ENCODE results near the gene CAMSAP2.
"Not testable (repeated sequence)": the region's sequence is repeated elsewhere in the genome, so short reads cannot be mapped to it uniquely, and the experiment has no call there.

The CAMSAP2 gene

GRCh38 chr1:200786788-200787187 lies 48.1 kb downstream of the CAMSAP2 start:
- DNase-seq, result no peak

DNA sequence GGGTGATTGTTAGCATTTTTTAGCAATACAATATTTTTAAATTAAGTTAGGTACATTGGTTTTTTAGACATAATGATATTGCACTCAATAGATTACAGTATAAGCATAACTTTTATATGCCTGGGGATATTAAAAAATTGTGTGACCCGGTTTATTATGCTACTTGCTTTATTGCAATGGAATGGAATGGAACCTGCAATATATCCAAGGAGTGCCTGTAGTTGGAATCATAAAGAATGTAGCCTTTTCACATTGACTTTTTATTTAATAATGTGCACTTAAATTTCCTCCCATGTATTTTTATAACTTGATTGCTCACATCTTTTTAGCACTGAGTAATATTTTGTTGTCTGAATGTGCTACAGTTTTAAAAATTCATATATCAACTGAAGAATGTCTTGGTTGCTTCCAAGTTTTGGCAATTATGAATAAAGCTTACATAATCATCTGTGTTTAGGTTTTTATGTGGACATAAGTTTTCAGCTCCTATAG lies 49.2 kb downstream of the CAMSAP2 start:
- no peak for DNase-seq

GRCh38 chr1:200791012-200791411 lies 52.3 kb downstream of the CAMSAP2 start:
- not testable (repeated sequence) for DNase-seq

DNA sequence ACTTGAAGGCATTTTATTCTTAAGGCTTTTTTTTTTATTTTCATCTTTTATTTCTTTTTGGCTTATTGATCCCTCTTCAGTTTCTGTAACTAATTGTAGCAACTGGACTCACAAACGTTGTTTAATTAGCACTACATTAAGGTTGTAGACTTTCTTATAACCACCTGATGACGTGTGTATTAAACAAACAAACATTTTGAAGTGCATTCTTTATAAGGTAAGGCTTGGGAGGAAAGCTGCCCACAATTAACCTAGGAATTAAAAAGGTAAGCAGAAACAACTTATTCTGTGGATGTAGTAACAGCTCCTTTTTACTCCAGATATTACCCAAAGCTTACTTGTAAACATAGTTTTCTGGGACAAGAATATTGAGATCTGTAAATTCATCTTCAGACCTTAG lies 55.0 kb downstream of the CAMSAP2 start:
- no peak for DNase-seq

DNA sequence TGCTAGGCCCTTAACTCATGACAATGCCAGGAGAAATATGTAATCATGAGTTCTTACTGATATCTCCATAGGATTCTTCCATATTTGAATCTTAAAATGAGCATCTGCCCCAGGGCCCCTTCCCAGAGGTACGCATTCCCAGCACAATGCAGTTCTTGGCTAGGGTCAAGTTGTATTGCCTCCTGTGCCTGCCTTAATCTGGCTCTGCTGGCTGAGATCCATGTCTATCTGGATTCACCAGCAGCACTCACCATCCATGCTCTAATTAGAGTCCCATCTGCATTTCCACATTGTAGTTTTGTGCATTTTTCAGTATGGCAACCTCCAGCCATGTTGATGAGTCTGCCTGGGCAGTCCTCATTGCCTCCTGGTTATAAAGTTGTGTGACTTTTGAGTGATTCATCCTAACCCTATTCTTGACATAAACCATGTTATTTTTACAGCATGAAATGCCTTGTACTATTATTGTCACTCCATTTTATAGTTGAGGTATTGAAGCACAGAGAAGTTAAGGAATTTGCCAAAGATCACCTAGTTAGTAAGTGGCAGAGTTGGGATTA lies 55.9 kb downstream of the CAMSAP2 start:
- DNase-seq, result no peak

DNA sequence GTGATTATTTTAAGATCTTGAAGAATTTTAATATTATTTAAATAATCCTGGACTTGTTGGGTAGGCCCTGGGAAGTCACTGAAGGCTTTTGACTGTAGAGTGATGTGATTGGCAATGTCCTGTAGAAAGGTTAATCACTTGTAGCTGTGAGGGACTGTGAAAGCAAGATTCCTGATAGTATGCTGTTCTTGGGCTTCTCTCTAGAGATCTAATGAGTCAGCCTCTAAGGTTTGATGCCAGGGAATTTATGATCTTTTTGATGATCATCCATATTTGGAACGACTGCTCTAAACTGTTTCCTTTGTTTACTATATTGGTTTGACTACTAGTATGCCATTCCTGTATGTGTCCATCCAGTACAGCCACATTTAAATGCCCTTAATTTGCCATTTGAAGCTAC lies 56.5 kb downstream of the CAMSAP2 start:
- no peak for DNase-seq

GRCh38 chr1:200802042-200802441 lies 63.3 kb downstream of the CAMSAP2 start:
- DNase-seq, result no peak

DNA sequence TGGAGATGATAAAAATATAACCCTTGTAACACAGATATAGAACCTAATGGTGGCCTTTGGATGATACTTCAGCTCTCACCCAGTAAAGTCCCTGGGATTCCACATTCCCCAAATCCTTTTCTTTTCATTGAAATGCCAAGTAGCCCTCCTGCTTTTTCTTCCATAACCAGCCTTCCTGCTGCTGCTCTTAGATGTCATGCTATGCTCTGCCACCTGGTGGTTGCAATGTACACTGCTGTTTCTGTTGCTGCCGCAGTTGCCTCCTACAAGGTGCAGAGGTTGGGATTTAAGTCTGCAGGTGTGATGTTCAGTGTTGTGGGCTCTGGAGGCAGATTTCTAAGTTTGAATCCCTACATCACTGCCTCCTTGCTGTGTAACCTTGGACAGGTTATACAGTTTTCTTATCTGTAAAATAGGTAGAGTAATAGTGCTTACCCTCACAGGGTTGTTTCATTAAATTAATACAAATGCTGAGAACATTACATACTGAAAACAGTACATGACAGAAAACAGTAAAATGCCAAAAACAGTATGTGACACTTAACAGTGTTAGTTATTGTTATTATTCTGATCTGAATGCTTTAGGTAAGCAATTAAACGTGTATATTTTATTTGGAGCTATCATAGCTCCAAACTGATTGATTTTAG lies 64.3 kb downstream of the CAMSAP2 start:
- peak; percentile 88 for DNase-seq

GRCh38 chr1:200805719-200806118 lies 67.0 kb downstream of the CAMSAP2 start:
- DNase-seq, result no peak

GRCh38 chr1:200808846-200809245 lies 70.2 kb downstream of the CAMSAP2 start:
- DNase-seq, result no peak

- DNase-seq, result no peak
Measured at GRCh38 chr1:200811704-200812103, 73.0 kb downstream of the CAMSAP2 start.

DNA sequence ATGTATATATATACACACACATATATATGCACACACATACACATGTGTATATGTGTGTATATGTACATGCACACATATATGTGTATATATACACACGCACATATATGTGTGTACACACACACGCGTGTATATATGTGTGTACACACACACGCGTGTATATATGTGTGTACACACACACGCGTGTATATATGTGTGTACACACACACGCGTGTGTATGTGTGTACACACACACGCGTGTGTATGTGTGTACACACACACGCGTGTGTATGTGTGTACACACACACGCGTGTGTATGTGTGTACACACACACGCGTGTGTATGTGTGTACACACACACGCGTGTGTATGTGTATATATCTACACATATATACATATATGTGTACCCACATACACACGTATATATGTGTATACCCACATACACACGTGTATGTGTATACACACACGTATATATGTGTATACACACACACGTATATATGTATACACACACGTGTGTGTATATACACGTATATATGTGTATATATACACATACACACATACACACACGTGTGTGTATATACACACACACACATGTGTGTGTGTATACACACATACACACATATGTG lies 78.0 kb downstream of the CAMSAP2 start:
- DNase-seq, result not testable (repeated sequence)

- no peak for DNase-seq
Measured at GRCh38 chr1:200818248-200818647, 79.6 kb downstream of the CAMSAP2 start.

- DNase-seq, result no peak
Measured at GRCh38 chr1:200819726-200820125, 81.0 kb downstream of the CAMSAP2 start.

DNA sequence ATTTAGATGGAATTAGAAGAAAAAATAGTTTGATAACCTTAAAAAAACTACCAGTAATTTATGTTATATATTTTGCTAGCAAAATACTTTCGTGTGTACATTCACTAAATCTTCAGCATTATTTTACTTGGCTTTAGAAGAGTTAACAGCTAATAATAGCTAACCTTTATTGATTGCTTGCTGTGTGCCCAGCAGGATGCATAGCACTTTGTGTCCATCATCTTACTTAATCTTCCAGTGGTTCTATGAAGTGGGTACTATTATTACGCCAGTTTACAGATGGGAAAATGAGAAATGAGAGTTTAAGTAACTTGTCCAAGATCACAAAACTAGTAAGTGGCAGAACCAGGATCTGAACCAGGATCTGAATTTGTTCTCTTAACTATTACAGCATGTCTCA lies 92.4 kb downstream of the CAMSAP2 start:
- no peak for DNase-seq

- DNase-seq, result no peak
Measured at GRCh38 chr1:200834383-200834782, 95.7 kb downstream of the CAMSAP2 start.

- DNase-seq, result no peak
Measured at GRCh38 chr1:200836213-200836612, 97.5 kb downstream of the CAMSAP2 start.

DNA sequence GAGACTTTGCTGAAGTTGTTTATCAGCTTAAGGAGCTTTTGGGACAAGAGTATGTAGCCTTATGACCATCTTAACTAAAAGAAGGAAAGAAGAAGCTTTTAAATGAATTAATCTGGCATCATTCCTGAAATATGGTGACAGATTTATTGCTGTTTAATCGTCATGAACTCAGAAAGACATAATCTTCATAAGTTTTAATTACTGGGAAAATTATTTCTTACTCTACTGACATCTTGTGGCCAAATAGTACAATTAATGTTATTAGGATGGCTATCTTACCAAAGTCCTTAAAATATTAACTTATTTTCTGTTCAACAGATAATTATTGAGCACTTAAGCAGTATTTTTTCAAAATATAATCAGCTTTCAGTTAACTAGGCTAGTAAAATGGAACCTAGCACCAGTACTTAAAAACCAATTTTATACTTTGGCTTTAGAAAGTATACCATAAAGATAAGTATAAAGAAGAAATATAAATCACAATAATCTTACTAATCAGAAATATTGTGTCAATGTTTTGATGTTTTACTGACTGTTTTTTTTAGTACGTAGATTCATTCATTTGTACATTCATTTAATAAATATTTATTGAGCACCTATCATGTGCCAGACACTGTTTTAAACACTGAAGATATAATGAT lies 99.4 kb downstream of the CAMSAP2 start:
- DNase-seq, result no peak

DNA sequence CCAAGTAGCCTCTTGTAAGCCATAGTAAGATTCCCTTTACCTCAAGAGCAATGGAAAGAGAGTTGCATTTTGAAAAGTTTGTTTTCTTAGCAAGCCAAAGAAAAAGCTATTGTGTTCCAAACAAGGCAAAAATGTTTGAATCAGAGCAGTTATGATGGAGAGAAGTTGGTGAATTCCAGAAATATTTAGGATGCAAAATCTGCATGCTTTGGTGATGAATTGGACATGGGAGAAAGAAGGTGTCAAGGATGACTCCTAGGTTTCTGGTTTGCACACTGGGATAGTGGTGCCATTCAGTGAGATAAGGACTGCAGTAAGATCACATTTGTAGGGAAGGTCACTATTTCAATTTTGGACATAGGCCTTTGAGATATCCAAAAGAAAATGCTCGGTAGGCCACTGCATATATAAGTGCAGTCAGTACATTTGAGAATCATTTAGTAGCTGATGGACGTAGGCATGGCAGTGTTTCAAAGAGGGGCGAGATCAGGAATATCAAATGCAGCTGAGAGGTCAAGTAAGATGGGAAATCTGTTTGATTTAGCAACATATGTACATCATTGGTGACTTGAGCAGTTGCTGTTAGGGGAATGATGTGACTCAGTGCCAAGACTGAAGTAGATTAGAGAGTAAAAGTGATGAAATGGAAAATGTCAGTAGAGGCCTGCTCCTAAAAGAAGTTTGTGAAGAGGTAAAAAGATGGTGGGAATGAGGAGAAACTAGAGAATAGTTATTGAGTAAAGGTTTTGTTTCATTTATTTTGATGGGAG lies 100.2 kb downstream of the CAMSAP2 start:
- DNase-seq, result no peak

GRCh38 chr1:200845360-200845759 lies 106.7 kb downstream of the CAMSAP2 start:
- no peak for DNase-seq

- DNase-seq, result no peak
Measured at GRCh38 chr1:200846398-200846797, 107.7 kb downstream of the CAMSAP2 start.

DNA sequence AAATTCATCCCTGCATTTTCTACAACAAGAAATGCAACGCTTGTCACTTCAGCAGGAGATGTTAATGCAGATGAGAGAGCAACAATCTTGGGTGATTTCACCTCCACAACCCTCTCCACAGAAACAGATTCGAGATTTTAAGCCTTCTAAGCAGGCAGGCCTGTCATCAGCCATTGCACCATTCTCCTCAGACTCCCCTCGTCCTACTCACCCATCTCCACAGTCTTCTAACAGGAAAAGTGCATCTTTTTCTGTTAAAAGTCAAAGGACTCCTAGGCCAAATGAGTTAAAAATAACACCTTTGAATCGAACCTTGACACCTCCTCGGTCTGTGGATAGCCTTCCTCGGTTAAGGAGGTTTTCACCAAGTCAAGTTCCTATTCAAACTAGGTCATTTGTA lies 110.7 kb downstream of the CAMSAP2 start:
- no peak for DNase-seq

DNA sequence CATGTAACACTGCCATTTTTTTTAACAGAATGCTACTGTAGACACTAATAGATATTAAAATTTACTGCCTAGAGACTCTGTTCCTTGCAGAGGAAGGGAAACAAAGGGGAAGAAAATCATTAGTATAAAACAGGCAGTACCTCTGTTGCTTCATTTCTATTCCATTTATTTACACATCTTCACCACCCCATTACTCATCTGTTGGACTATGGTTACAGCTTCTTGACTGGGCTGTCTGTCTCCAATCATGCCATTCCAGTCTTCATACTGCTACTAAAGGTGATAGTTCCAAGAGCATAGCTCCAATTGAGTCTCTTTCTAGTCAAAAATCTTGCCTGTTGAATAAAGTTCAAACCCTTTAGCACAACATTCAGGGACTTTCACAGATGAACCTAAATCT lies 111.9 kb downstream of the CAMSAP2 start:
- no peak for DNase-seq
